Measurements from ENCODE around the gene PDE9A. TPM values are rescaled to one million over a fixed set of nuclear protein-coding genes. Genes with fewer than 3 reads are reported as not detected.

PDE9A gene
- total RNA-seq, 1 donor, result 9.5 TPM

DNA sequence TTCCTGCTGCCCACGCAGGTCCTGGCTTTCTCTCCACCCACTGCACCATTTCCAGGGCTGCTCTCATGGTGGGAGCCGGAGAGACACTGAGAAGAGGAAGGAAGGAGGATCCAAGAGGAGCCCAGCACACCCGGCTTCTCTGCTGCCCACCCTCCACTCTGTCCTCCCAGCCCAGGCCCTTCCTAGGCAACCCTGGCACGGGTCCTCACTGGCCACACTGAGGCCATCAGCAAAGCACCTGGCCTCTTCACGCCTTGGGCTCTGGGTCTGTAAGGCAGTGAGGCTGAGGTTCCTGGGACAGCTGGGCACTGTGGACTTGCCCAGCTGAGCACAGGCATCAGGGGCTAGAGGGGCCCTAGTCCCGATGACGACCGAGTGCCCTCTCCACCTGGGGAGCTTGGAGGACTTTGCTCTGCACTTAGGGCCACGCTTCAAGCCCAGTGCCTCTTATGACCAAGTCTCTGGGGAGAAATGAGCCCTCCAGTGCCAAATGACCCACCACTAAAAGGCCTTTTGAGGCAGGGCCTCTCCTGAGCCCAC, 43.1 kb downstream of the PDE9A start:
- TF ChIP-seq, protein P1, sequence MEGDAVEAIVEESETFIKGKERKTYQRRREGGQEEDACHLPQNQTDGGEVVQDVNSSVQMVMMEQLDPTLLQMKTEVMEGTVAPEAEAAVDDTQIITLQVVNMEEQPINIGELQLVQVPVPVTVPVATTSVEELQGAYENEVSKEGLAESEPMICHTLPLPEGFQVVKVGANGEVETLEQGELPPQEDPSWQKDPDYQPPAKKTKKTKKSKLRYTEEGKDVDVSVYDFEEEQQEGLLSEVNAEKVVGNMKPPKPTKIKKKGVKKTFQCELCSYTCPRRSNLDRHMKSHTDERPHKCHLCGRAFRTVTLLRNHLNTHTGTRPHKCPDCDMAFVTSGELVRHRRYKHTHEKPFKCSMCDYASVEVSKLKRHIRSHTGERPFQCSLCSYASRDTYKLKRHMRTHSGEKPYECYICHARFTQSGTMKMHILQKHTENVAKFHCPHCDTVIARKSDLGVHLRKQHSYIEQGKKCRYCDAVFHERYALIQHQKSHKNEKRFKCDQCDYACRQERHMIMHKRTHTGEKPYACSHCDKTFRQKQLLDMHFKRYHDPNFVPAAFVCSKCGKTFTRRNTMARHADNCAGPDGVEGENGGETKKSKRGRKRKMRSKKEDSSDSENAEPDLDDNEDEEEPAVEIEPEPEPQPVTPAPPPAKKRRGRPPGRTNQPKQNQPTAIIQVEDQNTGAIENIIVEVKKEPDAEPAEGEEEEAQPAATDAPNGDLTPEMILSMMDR (IDR thresholded peaks at IDR 0.05; ENCODE audit: insufficient read depth, low read depth, low read length), result no peak
- H3K4me3 ChIP-seq (ENCODE audit: low read depth, low read length), result no peak overlapping the region
- DNase-seq (ENCODE audit: low read depth), result no peak

DNA sequence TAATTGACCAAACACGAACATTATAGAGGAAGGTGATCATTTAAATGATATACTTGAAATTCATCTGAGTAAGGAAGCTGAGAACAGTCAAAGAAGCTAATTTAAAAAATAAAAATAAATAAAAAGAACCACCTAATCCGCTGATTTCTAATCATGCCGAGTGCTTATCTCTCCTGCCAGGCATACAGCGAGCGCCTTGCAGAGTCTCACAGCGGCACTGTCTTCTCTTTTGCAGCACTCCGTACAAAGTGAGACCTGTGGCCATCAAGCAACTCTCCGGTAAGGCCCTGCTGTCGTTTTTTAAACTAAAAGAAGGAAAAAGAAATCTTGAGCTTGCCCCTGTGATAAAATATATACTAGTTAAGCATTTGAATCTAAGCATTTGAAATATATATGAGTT, 45.3 kb downstream of the PDE9A start:
- no peak overlapping the region for H3K4me3 ChIP-seq (ENCODE audit: low read depth, low read length)
- DNase-seq (ENCODE audit: low read depth), result no peak
- TF ChIP-seq, protein P1 (IDR thresholded peaks at IDR 0.05; ENCODE audit: insufficient read depth, low read depth, low read length), result no peak

DNA sequence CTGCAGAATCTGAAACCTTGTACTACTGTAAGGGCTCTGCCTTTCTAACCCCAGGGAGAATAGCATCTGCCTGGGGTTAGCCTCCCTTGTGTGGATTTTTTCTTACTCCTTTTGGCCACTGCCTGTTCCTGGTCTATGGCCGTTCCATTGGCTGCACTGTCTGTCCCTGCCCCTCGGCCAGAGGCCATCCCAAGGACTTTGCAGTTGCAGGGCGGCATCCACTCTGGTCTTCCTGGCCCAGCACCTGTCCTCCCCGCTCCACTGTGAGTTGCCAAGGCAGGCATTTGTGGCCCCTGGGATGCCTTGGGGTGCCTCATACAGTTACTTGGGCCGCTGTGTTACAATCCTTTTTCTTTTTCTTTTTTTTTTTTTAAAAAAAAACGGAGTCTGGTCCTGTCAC, 45.8 kb downstream of the PDE9A start:
- TF ChIP-seq, protein P1 (IDR thresholded peaks at IDR 0.05; ENCODE audit: insufficient read depth, low read depth, low read length), result no peak
- no peak overlapping the region for H3K4me3 ChIP-seq (ENCODE audit: low read depth, low read length)
- DNase-seq (ENCODE audit: low read depth), result no peak

DNA sequence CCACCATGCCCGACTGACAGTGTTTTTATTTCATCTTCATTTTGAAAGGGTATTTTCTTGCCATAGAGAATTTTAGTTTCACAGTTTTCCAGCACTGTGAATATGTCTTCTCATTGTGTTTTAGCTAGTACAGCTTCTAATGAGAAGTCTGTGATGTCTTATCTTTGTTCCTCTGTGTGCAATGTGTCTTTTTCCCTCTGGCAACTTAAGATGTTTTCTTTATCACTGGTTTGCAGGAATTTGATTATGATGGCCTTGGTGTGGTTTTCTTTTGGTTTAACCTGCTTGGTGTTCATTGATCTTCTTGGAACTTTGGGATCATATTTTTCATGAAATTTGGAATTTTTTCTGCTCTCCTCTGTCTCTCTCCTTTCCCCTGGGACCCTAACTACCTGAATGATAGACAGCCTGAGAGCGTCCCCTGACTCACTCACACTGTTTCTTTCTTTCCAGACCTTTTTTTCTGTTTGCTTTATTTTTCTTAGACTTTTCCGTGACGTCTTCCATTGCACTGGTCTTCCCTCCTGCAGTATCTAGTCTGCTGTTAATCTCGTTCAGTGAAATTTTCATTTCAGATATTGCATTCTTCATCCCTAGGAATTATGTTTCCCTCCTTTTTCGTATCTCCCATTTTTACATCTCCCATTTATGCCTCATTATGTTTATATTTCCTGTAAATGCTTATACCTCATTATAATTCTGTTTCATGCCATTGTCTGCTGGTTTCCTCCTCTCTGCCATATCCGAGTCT, 48.5 kb downstream of the PDE9A start:
- DNase-seq (ENCODE audit: low read depth), result no peak
- H3K4me3 ChIP-seq (ENCODE audit: low read depth, low read length), result no peak overlapping the region
- TF ChIP-seq, protein P1 (IDR thresholded peaks at IDR 0.05; ENCODE audit: insufficient read depth, low read depth, low read length), result no peak

DNA sequence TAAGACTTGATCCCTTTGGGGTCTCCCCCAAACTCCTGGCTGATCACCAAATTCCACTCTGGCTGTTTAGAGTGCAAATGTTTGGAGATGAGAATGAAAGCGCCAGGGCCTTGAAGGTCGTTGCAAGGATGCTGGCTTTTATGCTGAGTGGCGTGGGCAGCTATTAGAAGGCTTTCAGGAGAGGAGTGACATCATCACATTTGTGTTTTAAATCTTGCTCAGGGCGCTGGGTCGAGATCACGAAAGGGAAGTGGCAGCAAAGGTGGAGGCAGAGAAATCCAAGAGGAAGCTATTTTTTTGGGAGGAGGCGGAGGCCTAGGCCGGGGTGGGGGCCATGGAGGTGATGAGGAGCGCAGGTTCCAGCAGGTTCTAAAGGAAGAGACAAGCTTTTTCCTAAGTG, 49.3 kb downstream of the PDE9A start:
- TF ChIP-seq, protein P1 (IDR thresholded peaks at IDR 0.05; ENCODE audit: insufficient read depth, low read depth, low read length), result no peak
- no peak for DNase-seq (ENCODE audit: low read depth)
- H3K4me3 ChIP-seq (ENCODE audit: low read depth, low read length), result no peak overlapping the region

DNA sequence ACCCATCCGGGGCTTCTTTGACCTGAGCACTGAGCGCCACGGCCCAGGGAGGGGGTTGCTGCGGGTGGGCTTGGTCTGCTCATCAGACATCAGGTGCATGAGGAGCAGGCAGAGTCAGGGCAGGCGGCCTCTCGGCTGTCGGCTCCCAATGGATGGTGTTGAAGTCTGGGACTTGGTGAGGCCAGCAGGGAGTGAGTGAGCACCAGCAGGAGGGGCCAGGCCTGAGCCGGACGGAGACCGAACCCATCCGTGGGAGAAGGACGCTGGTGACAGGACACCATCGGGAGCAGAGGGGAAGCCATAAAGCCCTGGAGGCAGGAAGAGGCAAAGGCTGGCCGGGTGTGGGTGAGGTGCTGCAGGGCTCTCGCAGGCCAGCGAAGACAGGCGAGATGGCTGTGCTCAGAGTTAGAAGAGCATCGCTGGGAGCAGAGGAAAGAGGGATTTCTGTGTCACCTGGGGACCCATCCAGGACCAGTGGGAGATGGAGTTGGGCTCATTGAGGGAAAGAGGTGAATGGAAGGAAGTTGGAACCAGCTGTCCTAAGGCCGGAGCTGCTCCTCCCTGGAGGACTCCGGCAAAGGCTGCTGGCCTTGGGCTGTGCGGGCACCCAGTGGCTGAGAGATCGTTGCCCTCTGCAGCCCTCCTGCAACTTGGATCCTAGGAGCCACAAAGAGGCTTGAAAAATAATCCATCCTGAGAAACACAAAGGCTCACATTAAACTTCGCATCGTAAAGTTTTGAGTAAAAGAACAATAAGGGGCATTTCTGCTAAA, 49.9 kb downstream of the PDE9A start:
- no peak overlapping the region for H3K4me3 ChIP-seq (ENCODE audit: low read depth, low read length)
- TF ChIP-seq, protein P1 (IDR thresholded peaks at IDR 0.05; ENCODE audit: insufficient read depth, low read depth, low read length), result no peak
- DNase-seq (ENCODE audit: low read depth), result no peak
